Right lobe of liver (tissue), 6 donors: Measurements from ENCODE around the gene EEFSEC. TPM values are rescaled to one million over a fixed set of nuclear protein-coding genes. Genes with fewer than 3 reads are reported as not detected.

Source experiments
- ATAC-seq, 4 donors: fragments of 200-7000 bp; cut with Tn5 transposase; one replicate each; pipeline ENCODE4 v1.9.1; 2020; ENCODE audit warnings: mild to moderate bottlenecking in 4 of 4, moderate library complexity in 4 of 4
- DNase-seq, 3 donors: peaks; one replicate each; pipeline ENCODE4 v3.0.0-alpha.2; 2020
- H3K27ac ChIP-seq, 3 donors: fragments of 200-600 bp; one replicate each; pipeline ENCODE4 v1.8.0; 2022
- H3K27me3 ChIP-seq, 2 donors: fragments of 200-600 bp; one replicate each; pipeline ENCODE4 v1.8.0; 2022
- H3K36me3 ChIP-seq, 4 donors: fragments of 200-600 bp; sonication (generic) in 1 of 4; one replicate each; pipeline versions ENCODE4 v1.5.1 to v1.8.0; 2017 to 2022; ENCODE audit warnings: control low read depth in 1 of 4
- H3K4me1 ChIP-seq, 4 donors: fragments of 200-600 bp; sonication (generic) in 1 of 4; one replicate each; pipeline versions ENCODE4 v1.5.1 to v1.8.0; 2017 to 2022; ENCODE audit warnings: control low read depth in 1 of 4
- H3K4me3 ChIP-seq, 3 donors: fragments of 200-600 bp; one replicate each; pipeline ENCODE4 v1.8.0; 2022
- H3K9me3 ChIP-seq, 4 donors: fragments of 200-600 bp; sonication (generic) in 1 of 4; one replicate each; pipeline versions ENCODE4 v1.5.1 to v1.8.0; 2017 to 2022; ENCODE audit warnings: control low read depth in 1 of 4
- CTCF ChIP-seq, 4 donors: fragments of 200-600 bp in 3 of 4; fragments of 450-650 bp in 1 of 4; IDR thresholded peaks; one replicate each; pipeline versions ENCODE4 v1.5.1 to v1.8.0; 2016 to 2022; ENCODE audit warnings: antibody characterized with exemption in 4 of 4, mild to moderate bottlenecking in 2 of 4
- POLR2A ChIP-seq: fragments of 450-650 bp; IDR thresholded peaks from one replicate; pipeline ENCODE4 v1.6.1; 2017; ENCODE audit warnings: antibody characterized with exemption, mild to moderate bottlenecking
- WGBS: methylation state at CpG from one replicate; pipeline ENCODE4 v1.1.6; 2018; ENCODE audit warnings: low coverage, low lambda C conversion rate; ENCODE audit not compliant: insufficient coverage; ENCODE audit errors: missing lambda C conversion rate; 5-methylcytosine and 5-hydroxymethylcytosine counted together
- intact Hi-C, 2 donors: fragments of 100-400 bp; cut with DNase I; formaldehyde crosslinking; loops; one replicate each; pipeline versions ENCODE4 v1.11.2 to v1.14.1; 2022
- total RNA-seq, 6 experiments: library from RNA; depleted of rRNA in 2 of 6; stranded (reverse); fragments of >200 nt in 2 of 6; fragmentation: NEBNext Ultra II Directional in 3 of 6; extraction: Animal tissue kit (Norgen Biotek cat#: 25700) in 3 of 6; gene quantifications; one replicate each; pipeline versions ENCODE4 v1.1.0 to v1.2.4, GENCODE V29; 2016 to 2023
- donor health status: DM: no; HTN: yes; CAD: no.
- donor health status: DM: no; HTN: no; CAD: no.
- donor health status: DM: no; HTN: no; CAD: no.
- donor health status: DM: no; HTN: yes; CAD: no.
- donor health status: DM: no; HTN: yes; CAD: no.

Gene EEFSEC
- total RNA-seq, 6 experiments from 2014 or later, result 10.1 to 24.0 (median 13.4) TPM

GRCh38 chr3:128449111-128449638 lies 295.9 kb downstream of the EEFSEC start:
- intact Hi-C loops, result no loop called here
- Histone ChIP-seq H3K9me3 (no peaks in the 10 kb centered on the region), H3K27me3 (no peaks in the 10 kb centered on the region), H3K4me1 (no peaks in the 10 kb centered on the region), H3K4me3 (no peak overlapping the region), H3K27ac (no peak overlapping the region), H3K36me3 (no peaks in the 10 kb centered on the region)
- DNase-seq (no peak), ATAC-seq (no peak)
- TF ChIP-seq POLR2A (no peak), CTCF (IDR thresholded peaks at IDR 0.05) (no peak)
- WGBS, result 35% methylated on average over 3 of the region's 6 CpGs

GRCh38 chr3:128452120-128452519 lies 298.8 kb downstream of the EEFSEC start:
- no peak for ATAC-seq
- no peak for DNase-seq
- no peaks in the 10 kb centered on the region for H3K36me3 ChIP-seq
- no peaks in the 10 kb centered on the region for H3K9me3 ChIP-seq
- 78% methylated on average over 3 of the region's 9 CpGs for WGBS
- intact Hi-C loops, result no loop called here
- no peaks in the 10 kb centered on the region for H3K27me3 ChIP-seq
- no peak for TF ChIP-seq CTCF (IDR thresholded peaks at IDR 0.05)
- no peak for TF ChIP-seq POLR2A
- no peaks in the 10 kb centered on the region for H3K4me1 ChIP-seq
- H3K4me3 ChIP-seq, result no peak overlapping the region
- H3K27ac ChIP-seq, result no peak overlapping the region

- WGBS, result 71% methylated on average over 5 of the region's 21 CpGs
- no peaks in the 10 kb centered on the region for H3K9me3 ChIP-seq
- H3K27ac ChIP-seq, result no peak overlapping the region
- no peaks in the 10 kb centered on the region for H3K27me3 ChIP-seq
- H3K4me3 ChIP-seq, result no peak overlapping the region
- ATAC-seq (peak in 2 of 4 donors; percentile 63 to 70), DNase-seq (peak in 1 of 3 donors; percentile 39)
- no peak for TF ChIP-seq POLR2A
- TF ChIP-seq CTCF (IDR thresholded peaks at IDR 0.05), result no peak
- H3K4me1 ChIP-seq, result no peaks in the 10 kb centered on the region
- H3K36me3 ChIP-seq, result no peaks in the 10 kb centered on the region
- intact Hi-C loops, result no loop called here
These were observed 299.5 kb downstream of the EEFSEC start for GRCh38 chr3:128452678-128453275.

- ATAC-seq (no peak), DNase-seq (no peak)
These were observed 300.4 kb downstream of the EEFSEC start for GRCh38 chr3:128453501-128454309.

GRCh38 chr3:128454310-128454618 lies 301.0 kb downstream of the EEFSEC start:
- WGBS, result 40% methylated on average over 1 of the region's 2 CpGs
- DNase-seq (no peak), ATAC-seq (no peak)
- Histone ChIP-seq H3K4me1 (no peaks in the 10 kb centered on the region), H3K36me3 (no peaks in the 10 kb centered on the region), H3K9me3 (no peaks in the 10 kb centered on the region), H3K27ac (no peak overlapping the region), H3K4me3 (no peak overlapping the region), H3K27me3 (no peaks in the 10 kb centered on the region)
- intact Hi-C loops, result no loop called here
- no peak for TF ChIP-seq POLR2A
- no peak for TF ChIP-seq CTCF (IDR thresholded peaks at IDR 0.05)

More at GRCh38 chr3:128453501-128454309, 300.4 kb downstream of the EEFSEC start:
- H3K27me3 ChIP-seq, result no peaks in the 10 kb centered on the region
- no peaks in the 10 kb centered on the region for H3K4me1 ChIP-seq
- no peaks in the 10 kb centered on the region for H3K9me3 ChIP-seq
- no peak overlapping the region for H3K27ac ChIP-seq
- no peak for TF ChIP-seq POLR2A
- 90% methylated on average over 2 of the region's 21 CpGs for WGBS
- intact Hi-C loops, result no loop called here
- no peak overlapping the region for H3K4me3 ChIP-seq
- H3K36me3 ChIP-seq, result no peaks in the 10 kb centered on the region
